Activated B cell treated with CpG ODN at 0.5 μM for 24 hours (primary cell): ENCODE measurements around the gene S100A10. TPM values are rescaled to one million over a fixed set of nuclear protein-coding genes. Genes with fewer than 3 reads are reported as not detected.

Source experiments
- ATAC-seq: fragments of 200-7000 bp; cut with Tn5 transposase; one replicate; pipeline ENCODE4 v1.10.0; 2021; ENCODE audit warnings: low read depth, mild to moderate bottlenecking, moderate library complexity
- CTCF ChIA-PET: fragments of 350-600 bp; sonication (Branson Sonifier 250); formaldehyde crosslinking; loops from one replicate; lab custom pipeline; 2021; ENCODE audit warnings: antibody characterized with exemption; lab: Charles Lee
- POLR2A ChIA-PET: fragments of 350-600 bp; sonication (Branson Sonifier 250); formaldehyde crosslinking; loops from one replicate; lab custom pipeline; 2021; ENCODE audit warnings: antibody characterized with exemption; lab: Charles Lee
- DNase-seq: peaks from one replicate; pipeline ENCODE4 v3.0.0; 2022
- H3K27ac Mint-ChIP-seq: one replicate; pipeline ENCODE4 v1.8.0; 2020; ENCODE audit warnings: mixed read lengths
- H3K27me3 Mint-ChIP-seq: one replicate; pipeline ENCODE4 v1.8.0; 2021; ENCODE audit warnings: mixed read lengths
- H3K36me3 Mint-ChIP-seq: one replicate; pipeline ENCODE4 v1.8.0; 2021; ENCODE audit warnings: low read depth, mixed read lengths
- H3K4me1 Mint-ChIP-seq: one replicate; pipeline ENCODE4 v1.8.0; 2021; ENCODE audit warnings: mixed read lengths
- H3K4me3 Mint-ChIP-seq: one replicate; pipeline ENCODE4 v1.8.0; 2020; ENCODE audit warnings: mild to moderate bottlenecking, mixed read lengths
- H3K9me3 Mint-ChIP-seq: one replicate; pipeline ENCODE4 v1.8.0; 2020; ENCODE audit warnings: mixed read lengths
- CTCF ChIP-seq: fragments of 200-600 bp; IDR thresholded peaks from one replicate; pipeline ENCODE4 v1.8.0; 2022; ENCODE audit warnings: antibody characterized with exemption, mild to moderate bottlenecking
- intact Hi-C: fragments of 100-400 bp; cut with micrococcal nuclease; formaldehyde crosslinking; loops from one replicate; pipeline ENCODE4 v1.15.1; 2024
- total RNA-seq: library from RNA; stranded (reverse); gene quantifications from 2 replicates; pipeline ENCODE4 v1.2.3, GENCODE V29; 2022

The S100A10 gene
- total RNA-seq, 1 donor from 2014 or later, result 62.7 TPM

DNA sequence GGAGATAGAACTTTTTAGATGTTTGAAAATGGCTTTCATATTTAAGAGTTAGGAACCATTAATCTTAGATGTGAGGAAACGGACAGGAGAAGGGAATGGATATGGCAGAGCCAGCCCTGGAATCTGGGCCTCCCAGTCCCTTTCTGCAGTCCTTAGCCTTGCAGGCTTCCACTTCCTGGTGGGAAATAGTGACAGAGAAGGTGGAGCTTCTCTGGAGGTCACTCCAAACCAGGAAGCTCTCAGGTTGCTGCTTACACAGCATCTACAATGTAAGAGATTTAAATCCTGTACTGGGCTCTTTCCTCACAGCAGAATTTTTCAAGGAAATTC is 40.6 kb upstream of the S100A10 start:
- Mint-ChIP-seq H3K36me3 (peaks cover 29% of the 10 kb centered on the region), H3K4me1 (peaks cover 38% of the 10 kb centered on the region), H3K27me3 (no peaks in the 10 kb centered on the region), H3K27ac (peak overlapping the region; percentile 88), H3K9me3 (no peaks in the 10 kb centered on the region), H3K4me3 (peak overlapping the region; percentile 92)
- intact Hi-C loops, result no loop called here
- no peak for TF ChIP-seq CTCF
- ATAC-seq, result no peak
- ChIA-PET POLR2A (interaction anchor here (1.0 to 3.6 kb wide), 2 partner anchors 13 to 125 kb away, joined by 4 to 47 read pairs; partner anchors contain the start of gene THEM4), CTCF (interaction anchor here (0.6 to 1.4 kb wide), 12 partner anchors 11 to 154 kb away, joined by 3 to 9 read pairs (median 3); no protein-coding TSS in a partner anchor)
- DNase-seq, result no peak

DNA sequence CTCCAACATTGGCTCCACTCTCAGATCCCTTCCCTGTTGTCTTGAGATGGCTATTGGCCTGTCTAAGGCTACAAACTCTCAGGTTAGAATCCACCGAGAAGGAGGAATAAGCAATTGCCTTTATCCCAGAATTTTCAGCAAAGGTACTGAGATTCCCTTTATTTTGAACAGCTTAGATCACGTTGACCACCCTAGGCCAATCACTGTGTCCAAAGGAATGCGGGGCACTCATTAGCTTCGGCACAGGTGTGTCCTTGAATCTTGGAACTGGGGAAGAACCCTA is 36.2 kb upstream of the S100A10 start:
- H3K9me3 Mint-ChIP-seq, result no peaks in the 10 kb centered on the region
- TF ChIP-seq CTCF, result no peak
- CTCF ChIA-PET, result interaction anchor here (1.3 kb wide), 1 partner anchor 27 kb away, joined by 3 read pairs; no protein-coding TSS in a partner anchor
- intact Hi-C loops, result no loop called here
- H3K27me3 Mint-ChIP-seq, result no peaks in the 10 kb centered on the region
- peaks cover 24% of the 10 kb centered on the region for H3K36me3 Mint-ChIP-seq
- POLR2A ChIA-PET, result interaction anchor here (0.9 kb wide), 1 partner anchor 108 kb away, joined by 3 read pairs; no protein-coding TSS in a partner anchor
- H3K4me1 Mint-ChIP-seq, result peaks cover 7% of the 10 kb centered on the region
- DNase-seq (no peak), ATAC-seq (no peak)
- H3K4me3 Mint-ChIP-seq, result no peak overlapping the region
- H3K27ac Mint-ChIP-seq, result no peak overlapping the region

GRCh38 chr1:152029144-152029928 is 35.7 kb upstream of the S100A10 start:
- peaks cover 3% of the 10 kb centered on the region for H3K4me1 Mint-ChIP-seq
- CTCF ChIA-PET, result interaction anchor here (1.3 kb wide), 1 partner anchor 27 kb away, joined by 3 read pairs; no protein-coding TSS in a partner anchor

DNA sequence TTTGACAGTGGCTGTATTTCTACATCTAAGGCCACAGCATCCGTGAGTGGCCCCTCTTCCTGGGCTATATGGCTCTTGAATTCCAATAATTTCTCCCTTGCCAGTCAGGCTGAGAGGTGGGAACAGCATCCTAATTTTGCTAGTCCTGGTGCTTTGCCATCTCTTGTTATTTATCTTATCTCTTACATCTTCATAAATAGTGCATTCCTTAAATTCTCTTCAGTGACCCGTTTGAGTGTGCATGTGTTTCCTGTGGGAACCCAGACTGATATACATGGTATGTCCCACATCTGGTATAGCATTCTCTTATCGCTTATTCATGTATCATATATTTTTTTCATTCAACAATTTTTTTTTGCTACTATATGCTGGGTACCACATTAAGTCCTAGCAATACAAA is 33.2 kb upstream of the S100A10 start:
- intact Hi-C loops, result no loop called here
- DNase-seq (no peak), ATAC-seq (no peak)
- ChIA-PET POLR2A (no interaction called here), CTCF (no interaction called here)
- Mint-ChIP-seq H3K27me3 (peaks cover 5% of the 10 kb centered on the region), H3K4me1 (no peaks in the 10 kb centered on the region), H3K27ac (no peak overlapping the region), H3K9me3 (no peaks in the 10 kb centered on the region), H3K36me3 (peaks cover 5% of the 10 kb centered on the region), H3K4me3 (no peak overlapping the region)
- TF ChIP-seq CTCF, result no peak

More at GRCh38 chr1:152029144-152029928, 35.7 kb upstream of the S100A10 start:
- peaks cover 24% of the 10 kb centered on the region for H3K36me3 Mint-ChIP-seq
- intact Hi-C loops, result no loop called here
- DNase-seq (no peak), ATAC-seq (no peak)
- H3K27me3 Mint-ChIP-seq, result no peaks in the 10 kb centered on the region
- no peak for TF ChIP-seq CTCF
- H3K4me3 Mint-ChIP-seq, result no peak overlapping the region
- POLR2A ChIA-PET, result interaction anchor here (0.9 kb wide), 1 partner anchor 107 kb away, joined by 3 read pairs; no protein-coding TSS in a partner anchor
- H3K27ac Mint-ChIP-seq, result peak overlapping the region; percentile 15
- H3K9me3 Mint-ChIP-seq, result no peaks in the 10 kb centered on the region

- no peak overlapping the region for H3K27ac Mint-ChIP-seq
- TF ChIP-seq CTCF, result no peak
- no peaks in the 10 kb centered on the region for H3K9me3 Mint-ChIP-seq
- no peak for DNase-seq
- intact Hi-C loops, result no loop called here
- no peaks in the 10 kb centered on the region for H3K36me3 Mint-ChIP-seq
- ChIA-PET POLR2A (no interaction called here), CTCF (no interaction called here)
- no peaks in the 10 kb centered on the region for H3K4me1 Mint-ChIP-seq
- no peak overlapping the region for H3K4me3 Mint-ChIP-seq
- no peak for ATAC-seq
- peaks cover 13% of the 10 kb centered on the region for H3K27me3 Mint-ChIP-seq
Observed at GRCh38 chr1:152024223-152024622, 30.6 kb upstream of the S100A10 start.
